OCI-LY7 (cell line): Measurements from ENCODE around the gene ACP7. TPM values are rescaled to one million over a fixed set of nuclear protein-coding genes. Genes with fewer than 3 reads are reported as not detected.

Source experiments
- BruUV-seq: library from RNA; stranded (reverse); fragments of 400-500 nt; replicated peaks from 2 replicates; lab custom pipeline; 2021; lab: Mats Ljungman, UMichigan
- CTCF ChIA-PET: fragments of 300-600 bp; sonication (Branson Sonifier 250); formaldehyde crosslinking; loops from one replicate; lab custom pipeline; 2022; ENCODE audit warnings: antibody characterized with exemption; ENCODE audit not compliant: unreplicated experiment; lab: Charles Lee
- POLR2A ChIA-PET: fragments of 300-600 bp; sonication (Branson Sonifier 250); formaldehyde crosslinking; loops from one replicate; lab custom pipeline; 2022; ENCODE audit warnings: antibody characterized with exemption; lab: Charles Lee
- DNase-seq: peaks from one replicate; pipeline ENCODE4 v3.0.0-alpha.2; 2015; ENCODE audit warnings: low spot score
- H2AFZ ChIP-seq: fragments of 200-600 bp; sonication (generic), shearing (Covaris generic); 2 replicates; pipeline ENCODE4 v1.6.1; 2014; ENCODE audit warnings: mild to moderate bottlenecking, antibody characterized with exemption, low read length, moderate library complexity
- H3K27ac ChIP-seq: fragments of 200-600 bp; sonication (generic); 2 replicates; pipeline ENCODE4 v1.5.1; 2014; ENCODE audit warnings: mixed run types, low read depth, mild to moderate bottlenecking, moderate library complexity, low read length, inconsistent platforms; ENCODE audit not compliant: poor library complexity, severe bottlenecking
- H3K36me3 ChIP-seq: fragments of 200-600 bp; sonication (generic); 2 replicates; pipeline ENCODE4 v1.6.1; 2014; ENCODE audit warnings: mild to moderate bottlenecking, antibody characterized with exemption, low read length, moderate library complexity, mixed read lengths; ENCODE audit not compliant: insufficient read depth
- H3K4me1 ChIP-seq: fragments of 200-600 bp; sonication (generic); 2 replicates; pipeline ENCODE4 v1.5.1; 2014; ENCODE audit warnings: mild to moderate bottlenecking, low read length; ENCODE audit not compliant: insufficient read depth, poor library complexity, severe bottlenecking
- H3K4me2 ChIP-seq: fragments of 200-600 bp; sonication (generic); 2 replicates; pipeline ENCODE4 v1.6.1; 2014; ENCODE audit warnings: mild to moderate bottlenecking, low read length
- H3K4me3 ChIP-seq: fragments of 200-600 bp; sonication (generic); 2 replicates; pipeline ENCODE4 v1.5.1; 2014; ENCODE audit warnings: mild to moderate bottlenecking, low read depth, low read length; ENCODE audit not compliant: poor library complexity, severe bottlenecking
- H3K79me2 ChIP-seq: fragments of 200-600 bp; sonication (generic); 2 replicates; pipeline ENCODE4 v1.6.1; 2016; ENCODE audit warnings: low read depth, mild to moderate bottlenecking, low read length, moderate library complexity, mixed read lengths; ENCODE audit not compliant: insufficient read depth
- H3K9me2 ChIP-seq: fragments of 200-600 bp; sonication (generic); 2 replicates; pipeline ENCODE4 v1.6.1; 2016; ENCODE audit warnings: mild to moderate bottlenecking, low read length, mixed read lengths; ENCODE audit not compliant: insufficient read depth
- H3K9me3 ChIP-seq: fragments of 200-600 bp; sonication (generic); 2 replicates; pipeline ENCODE4 v1.6.1; 2014; ENCODE audit warnings: mild to moderate bottlenecking, mixed run types, low read length, mixed read lengths
- H4K20me1 ChIP-seq: fragments of 200-600 bp; sonication (generic); 2 replicates; pipeline ENCODE4 v1.6.1; 2014; ENCODE audit warnings: mild to moderate bottlenecking, antibody characterized with exemption, low read length, moderate library complexity, mixed read lengths; ENCODE audit not compliant: insufficient read depth
- CTCF ChIP-seq: fragments of 200-600 bp; sonication (generic); conservative IDR thresholded peaks from 2 replicates; pipeline ENCODE4 v1.5.1; 2014; ENCODE audit warnings: mild to moderate bottlenecking, antibody characterized with exemption, low read length, moderate library complexity, mixed read lengths
- EZH2phosphoT487 ChIP-seq: fragments of 200-600 bp; sonication (generic); IDR thresholded peaks from 2 replicates; pipeline ENCODE4 v1.6.1; 2018; ENCODE audit warnings: low read depth, borderline replicate concordance, mild to moderate bottlenecking, mixed run types, antibody characterized with exemption, low read length, moderate library complexity, mixed read lengths
- intact Hi-C: fragments of 100-400 bp; cut with micrococcal nuclease; formaldehyde crosslinking; loops from one replicate; pipeline ENCODE4 v1.10.0; 2022; ENCODE audit not compliant: unreplicated experiment
- total RNA-seq, 2 experiments: library from RNA; depleted of rRNA in 1 of 2; stranded (reverse); fragments of >200 nt in 1 of 2; shearing (Covaris generic) in 1 of 2; gene quantifications; 2 replicates each; pipeline ENCODE4 v1.2.3, GENCODE V29; 2014 to 2022

The ACP7 gene
- total RNA-seq, 2 experiments from 2014 or later = not detected

- CTCF ChIA-PET = interaction anchor here (0.5 kb wide), 1 partner anchor 20 kb away, joined by 10 read pairs; no protein-coding TSS in a partner anchor
- no peaks in the 10 kb centered on the region for H3K79me2 ChIP-seq
Measured at GRCh38 chr19:39160523-39160861, 76.3 kb downstream of the ACP7 start.

More at GRCh38 chr19:39160523-39160861, 76.3 kb downstream of the ACP7 start:
- Histone ChIP-seq H3K4me3 (no peak overlapping the region), H3K9me2 (no peaks in the 10 kb centered on the region), H2AFZ (no peak overlapping the region), H4K20me1 (no peaks in the 10 kb centered on the region), H3K36me3 (no peaks in the 10 kb centered on the region), H3K27ac (no peak overlapping the region), H3K9me3 (no peaks in the 10 kb centered on the region), H3K4me2 (no peak overlapping the region), H3K4me1 (no peaks in the 10 kb centered on the region)
- no peak for TF ChIP-seq CTCF
- TF ChIP-seq EZH2phosphoT487 = no peak
- no peak for DNase-seq
- no TSS peak for BruUV-seq
- intact Hi-C loops = no loop called here
- POLR2A ChIA-PET = no interaction called here

Other genes with a start within 250 kb of the ACP7 start
- 236 and 263 TPM in 2 replicates for gene HNRNPL, start 234.4 kb upstream of the ACP7 start, total RNA-seq (2014; rRNA removed; shearing (Covaris generic))
- 655 and 706 TPM in 2 replicates for gene HNRNPL, start 234.4 kb upstream of the ACP7 start, total RNA-seq (2022)
- 26.3 and 33.3 TPM in 2 replicates for gene RINL, start 206.1 kb upstream of the ACP7 start, total RNA-seq (2014; rRNA removed; shearing (Covaris generic))
- 38.4 and 42.1 TPM in 2 replicates for gene RINL, start 206.1 kb upstream of the ACP7 start, total RNA-seq (2022)
- 25.5 and 26.0 TPM in 2 replicates for gene SIRT2, start 184.8 kb upstream of the ACP7 start, total RNA-seq (2014; rRNA removed; shearing (Covaris generic))
- 30.0 and 32.1 TPM in 2 replicates for gene SIRT2, start 184.8 kb upstream of the ACP7 start, total RNA-seq (2022)
- 16.0 and 20.4 TPM in 2 replicates for gene NFKBIB, start 184.4 kb upstream of the ACP7 start, total RNA-seq (2014; rRNA removed; shearing (Covaris generic))
- gene NFKBIB, start 184.4 kb upstream of the ACP7 start, total RNA-seq (2022) = 22.0 and 25.3 TPM in 2 replicates
- 1.5 and 7.0 TPM in 2 replicates for gene CCER2, start 172.2 kb upstream of the ACP7 start, total RNA-seq (2014; rRNA removed; shearing (Covaris generic))
- 3.3 and 4.3 TPM in 2 replicates for gene CCER2, start 172.2 kb upstream of the ACP7 start, total RNA-seq (2022)
- 29.5 and 37.7 TPM in 2 replicates for gene SARS2, start 153.6 kb upstream of the ACP7 start, total RNA-seq (2014; rRNA removed; shearing (Covaris generic))
- 50.2 and 52.8 TPM in 2 replicates for gene SARS2, start 153.6 kb upstream of the ACP7 start, total RNA-seq (2022)
- gene MRPS12, start 153.4 kb upstream of the ACP7 start, total RNA-seq (2014; rRNA removed; shearing (Covaris generic)) = 74.6 TPM in 2 replicates
- gene MRPS12, start 153.4 kb upstream of the ACP7 start, total RNA-seq (2022) = 55.5 and 63.5 TPM in 2 replicates
- gene FBXO17, start 108.6 kb upstream of the ACP7 start, total RNA-seq (2014; rRNA removed; shearing (Covaris generic)) = not detected in 2 replicates
- not detected in 2 replicates for gene FBXO17, start 108.6 kb upstream of the ACP7 start, total RNA-seq (2022)
- 1.0 TPM in 1 of 2 replicates, not detected in the other for gene FBXO27, start 51.8 kb upstream of the ACP7 start, total RNA-seq (2014; rRNA removed; shearing (Covaris generic))
- 9.6 and 10.5 TPM in 2 replicates for gene FBXO27, start 51.8 kb upstream of the ACP7 start, total RNA-seq (2022)
- gene PAK4, start 41.4 kb downstream of the ACP7 start, total RNA-seq (2014; rRNA removed; shearing (Covaris generic)) = 7.8 and 8.1 TPM in 2 replicates
- 26.7 and 34.8 TPM in 2 replicates for gene PAK4, start 41.4 kb downstream of the ACP7 start, total RNA-seq (2022)
- gene NCCRP1, start 112.6 kb downstream of the ACP7 start, total RNA-seq (2014; rRNA removed; shearing (Covaris generic)) = not detected in 2 replicates
- gene NCCRP1, start 112.6 kb downstream of the ACP7 start, total RNA-seq (2022) = not detected in 2 replicates
- gene SYCN, start 119.9 kb downstream of the ACP7 start, total RNA-seq (2014; rRNA removed; shearing (Covaris generic)) = not detected in 2 replicates
- not detected in 2 replicates for gene SYCN, start 119.9 kb downstream of the ACP7 start, total RNA-seq (2022)
- not detected in 2 replicates for gene IFNL3, start 160.6 kb downstream of the ACP7 start, total RNA-seq (2014; rRNA removed; shearing (Covaris generic))
- not detected in 2 replicates for gene IFNL3, start 160.6 kb downstream of the ACP7 start, total RNA-seq (2022)
- gene IFNL4, start 164.5 kb downstream of the ACP7 start, total RNA-seq (2014; rRNA removed; shearing (Covaris generic)) = not detected in 2 replicates
- not detected in 2 replicates for gene IFNL4, start 164.5 kb downstream of the ACP7 start, total RNA-seq (2022)
- gene IFNL2, start 184.0 kb downstream of the ACP7 start, total RNA-seq (2014; rRNA removed; shearing (Covaris generic)) = not detected in 2 replicates
- gene IFNL2, start 184.0 kb downstream of the ACP7 start, total RNA-seq (2022) = not detected in 2 replicates
- gene IFNL1, start 212.0 kb downstream of the ACP7 start, total RNA-seq (2014; rRNA removed; shearing (Covaris generic)) = not detected in 2 replicates
- gene IFNL1, start 212.0 kb downstream of the ACP7 start, total RNA-seq (2022) = not detected in 2 replicates
- gene LRFN1, start 236.5 kb downstream of the ACP7 start, total RNA-seq (2014; rRNA removed; shearing (Covaris generic)) = 1.2 and 2.0 TPM in 2 replicates
- 2.8 and 3.6 TPM in 2 replicates for gene LRFN1, start 236.5 kb downstream of the ACP7 start, total RNA-seq (2022)